ENCODE results near the gene CHST9.
"Not testable (repeated sequence)": the region's sequence is repeated elsewhere in the genome, so short reads cannot be mapped to it uniquely, and the experiment has no call there.

Gene CHST9

DNA sequence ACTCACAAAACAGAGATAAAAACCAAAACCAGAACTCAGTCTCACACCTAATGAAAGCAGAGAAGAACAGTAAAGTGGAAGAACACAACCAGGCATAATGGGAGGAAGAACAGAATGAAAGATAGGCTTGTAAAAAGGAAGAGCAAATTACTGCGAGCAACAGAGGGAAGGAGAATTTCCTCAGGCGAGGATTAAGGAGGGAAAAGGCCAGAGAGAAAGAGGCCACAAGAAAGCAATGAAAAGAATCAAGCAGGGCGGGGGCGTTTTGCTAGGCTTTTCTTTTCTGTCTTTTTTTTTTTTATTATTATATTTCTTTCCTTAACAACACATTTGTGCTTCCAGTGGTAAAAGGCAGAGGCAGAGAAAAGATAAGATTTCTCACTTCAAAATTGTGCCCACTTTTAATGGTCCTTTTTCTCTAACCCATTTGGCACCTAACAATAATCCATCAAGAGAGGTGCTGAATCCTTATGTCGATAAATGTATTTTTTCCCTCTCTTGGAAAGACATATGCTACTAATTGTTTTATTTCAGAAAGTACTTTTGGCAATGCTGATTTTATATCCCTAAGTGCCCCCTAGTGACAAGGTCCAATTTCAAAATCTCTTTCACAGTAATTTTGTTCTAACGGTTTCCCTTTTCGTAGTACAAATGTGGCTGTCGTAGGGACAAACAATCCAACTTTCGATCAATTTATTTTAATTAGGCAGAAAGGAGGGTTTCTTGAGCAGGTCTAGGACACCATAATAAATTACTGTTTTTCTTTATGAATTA is 180.9 kb downstream of the CHST9 start:
- no peak for DNase-seq (ENCODE audit: low read depth in 2 of 2)

DNA sequence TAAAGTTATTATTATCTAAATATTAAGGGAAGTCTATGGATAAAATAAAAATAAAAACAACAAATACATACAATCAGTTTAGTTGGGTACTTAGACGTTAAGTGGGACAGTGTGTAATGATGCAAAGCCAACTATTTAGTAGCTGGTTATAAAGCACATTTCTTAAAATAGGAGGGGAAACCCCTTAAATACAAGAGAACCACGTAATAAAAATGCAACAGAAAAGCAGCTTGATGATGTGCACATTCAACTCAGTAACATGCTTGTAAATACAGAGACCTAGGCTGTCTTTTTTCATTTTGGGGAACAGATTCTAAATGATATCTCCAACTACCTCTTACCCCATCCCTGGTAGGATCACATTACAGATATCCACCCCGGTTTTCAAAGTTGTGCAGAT is 185.3 kb downstream of the CHST9 start:
- DNase-seq (ENCODE audit: low read depth in 2 of 2) = no peak

- no peak for DNase-seq (ENCODE audit: low read depth in 2 of 2)
Measured at GRCh38 chr18:26993568-26993967, 191.5 kb downstream of the CHST9 start.

DNA sequence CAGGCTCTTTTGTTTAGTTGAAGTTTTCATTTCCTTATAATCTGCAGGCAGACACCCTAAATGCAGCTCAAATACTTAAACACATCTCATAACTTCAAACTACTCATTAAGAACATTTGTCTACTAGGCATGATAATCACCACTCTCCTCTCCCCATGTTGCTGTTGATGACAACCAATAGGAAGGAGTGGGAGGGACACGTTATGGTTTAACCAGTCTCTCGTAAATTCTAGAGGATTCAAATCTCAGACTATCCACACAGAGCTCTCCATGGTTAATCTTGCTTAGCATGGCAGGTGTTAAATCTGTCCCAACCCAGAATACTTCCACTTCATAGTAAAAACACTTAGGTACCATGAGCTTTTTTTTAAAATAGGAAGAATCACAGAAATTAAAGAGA is 192.2 kb downstream of the CHST9 start:
- no peak for DNase-seq (ENCODE audit: low read depth in 2 of 2)

DNA sequence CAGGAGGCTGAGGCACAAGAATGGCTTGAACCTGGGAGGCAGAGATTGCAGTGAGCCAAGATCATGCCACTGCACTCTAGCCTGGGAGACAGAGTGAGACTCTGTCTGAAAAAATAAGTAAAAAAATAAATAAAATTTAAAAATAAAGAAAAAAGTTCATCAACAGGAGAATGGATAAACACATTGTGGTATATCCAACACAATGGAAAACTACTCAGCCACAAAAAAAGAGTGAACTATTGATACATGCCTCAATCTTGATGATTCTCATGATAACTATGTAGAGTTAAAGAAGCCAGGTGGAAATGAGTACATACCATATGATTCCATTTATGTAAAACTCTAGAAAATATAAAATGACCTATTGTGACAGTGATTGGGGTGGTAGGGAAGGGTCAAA is 195.3 kb downstream of the CHST9 start:
- DNase-seq (ENCODE audit: low read depth in 2 of 2) = no peak

GRCh38 chr18:26981360-26982082 is 203.6 kb downstream of the CHST9 start:
- DNase-seq (ENCODE audit: low read depth in 2 of 2) = no peak

GRCh38 chr18:26978812-26979341 is 206.2 kb downstream of the CHST9 start:
- DNase-seq (ENCODE audit: low read depth in 2 of 2) = no peak

DNA sequence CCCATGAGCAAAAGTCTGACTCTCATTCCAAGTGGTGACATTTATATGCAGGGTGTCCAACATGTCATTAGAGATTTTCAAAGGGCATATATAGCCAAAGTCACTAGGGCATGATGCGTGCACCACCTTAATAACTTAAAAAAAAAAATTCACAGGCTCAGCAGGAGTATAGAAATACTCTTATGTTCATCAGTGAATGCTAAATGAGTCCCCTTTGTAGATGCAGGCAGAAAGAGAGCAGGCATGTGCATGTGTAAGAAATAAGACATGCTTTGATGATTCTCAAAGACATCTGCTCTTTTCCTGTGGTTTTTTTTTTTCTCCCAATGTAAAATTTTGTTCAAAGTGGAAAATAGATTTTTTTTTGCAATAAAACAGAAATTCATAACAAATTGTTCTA is 207.3 kb downstream of the CHST9 start:
- no peak for DNase-seq (ENCODE audit: low read depth in 2 of 2)

- no peak for DNase-seq (ENCODE audit: low read depth in 2 of 2)
Measured at GRCh38 chr18:26976206-26976605, 208.9 kb downstream of the CHST9 start.

DNA sequence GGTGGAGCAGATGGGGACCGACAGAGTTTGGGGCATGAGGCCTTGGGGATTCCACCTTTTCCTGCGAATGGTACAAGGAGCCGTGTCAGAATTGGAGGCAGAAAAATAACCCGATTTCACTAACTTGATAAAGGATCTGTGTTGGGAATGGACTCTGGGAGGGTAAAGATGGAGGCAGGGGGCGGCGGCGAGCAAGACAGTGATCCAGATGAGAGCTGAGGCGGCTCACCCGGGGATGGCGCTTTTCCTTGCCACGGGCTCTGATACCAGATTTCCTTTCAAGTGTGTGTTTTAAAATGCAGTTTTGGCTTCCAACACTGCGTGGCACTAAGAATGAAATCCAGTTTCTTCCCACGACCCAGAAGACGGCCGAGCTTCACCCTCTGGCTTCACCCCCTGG is 212.6 kb downstream of the CHST9 start:
- DNase-seq (ENCODE audit: low read depth in 2 of 2) = not testable (repeated sequence)

- DNase-seq (ENCODE audit: low read depth in 2 of 2) = no peak
Measured at GRCh38 chr18:26971409-26971808, 213.7 kb downstream of the CHST9 start.

- DNase-seq (ENCODE audit: low read depth in 2 of 2) = no peak
Measured at GRCh38 chr18:26970637-26971036, 214.5 kb downstream of the CHST9 start.

- DNase-seq (ENCODE audit: low read depth in 2 of 2) = no peak
Measured at GRCh38 chr18:26965206-26965605, 219.9 kb downstream of the CHST9 start.

- DNase-seq (ENCODE audit: low read depth in 2 of 2) = no peak
Measured at GRCh38 chr18:26963292-26963691, 221.8 kb downstream of the CHST9 start.

DNA sequence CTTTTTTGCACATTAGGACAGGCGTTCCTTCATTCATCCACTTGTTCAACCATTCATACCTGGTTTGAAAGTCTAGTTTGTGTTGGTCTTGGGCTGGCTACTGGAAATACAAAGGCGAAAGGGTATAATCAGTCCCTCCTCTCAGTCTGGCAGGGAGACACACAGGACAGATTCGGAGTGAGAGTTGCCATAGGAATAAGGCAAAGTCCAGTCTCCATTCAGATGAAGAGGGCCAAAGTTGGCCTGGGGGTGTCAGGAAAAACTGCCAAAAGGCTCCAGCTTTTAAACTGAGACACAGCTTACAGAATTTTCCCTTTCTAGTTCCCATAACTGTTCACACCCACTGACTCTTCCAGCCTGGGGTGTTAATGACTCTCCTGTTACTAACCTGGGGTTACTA is 223.3 kb downstream of the CHST9 start:
- DNase-seq (ENCODE audit: low read depth in 2 of 2) = no peak

- no peak for DNase-seq (ENCODE audit: low read depth in 2 of 2)
Measured at GRCh38 chr18:26960911-26961310, 224.2 kb downstream of the CHST9 start.

- no peak for DNase-seq (ENCODE audit: low read depth in 2 of 2)
Measured at GRCh38 chr18:26956863-26957262, 228.2 kb downstream of the CHST9 start.

DNA sequence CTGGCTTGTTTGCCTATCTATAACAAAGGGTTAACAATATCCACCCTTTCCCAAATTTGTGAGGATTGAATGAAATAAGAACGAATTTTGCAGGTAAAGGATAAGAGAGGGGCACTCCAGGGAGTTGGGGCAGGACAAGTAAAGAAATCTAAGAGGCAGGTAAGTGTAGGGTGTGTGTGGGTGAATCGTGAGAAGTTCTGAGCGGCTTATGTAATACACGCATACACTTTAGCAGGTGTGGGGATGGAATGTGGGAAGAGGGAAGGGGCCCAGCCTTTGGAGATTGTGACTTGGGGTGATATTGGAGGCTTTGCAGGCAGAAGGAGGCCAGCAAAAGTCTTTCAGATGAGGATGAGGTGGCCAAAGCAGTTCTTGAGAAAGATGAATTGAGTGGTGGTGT is 236.4 kb downstream of the CHST9 start:
- DNase-seq (ENCODE audit: low read depth in 2 of 2) = no peak

GRCh38 chr18:26943906-26944305 is 241.2 kb downstream of the CHST9 start:
- no peak for DNase-seq (ENCODE audit: low read depth in 2 of 2)

GRCh38 chr18:26941584-26941983 is 243.5 kb downstream of the CHST9 start:
- no peak for DNase-seq (ENCODE audit: low read depth in 2 of 2)

DNA sequence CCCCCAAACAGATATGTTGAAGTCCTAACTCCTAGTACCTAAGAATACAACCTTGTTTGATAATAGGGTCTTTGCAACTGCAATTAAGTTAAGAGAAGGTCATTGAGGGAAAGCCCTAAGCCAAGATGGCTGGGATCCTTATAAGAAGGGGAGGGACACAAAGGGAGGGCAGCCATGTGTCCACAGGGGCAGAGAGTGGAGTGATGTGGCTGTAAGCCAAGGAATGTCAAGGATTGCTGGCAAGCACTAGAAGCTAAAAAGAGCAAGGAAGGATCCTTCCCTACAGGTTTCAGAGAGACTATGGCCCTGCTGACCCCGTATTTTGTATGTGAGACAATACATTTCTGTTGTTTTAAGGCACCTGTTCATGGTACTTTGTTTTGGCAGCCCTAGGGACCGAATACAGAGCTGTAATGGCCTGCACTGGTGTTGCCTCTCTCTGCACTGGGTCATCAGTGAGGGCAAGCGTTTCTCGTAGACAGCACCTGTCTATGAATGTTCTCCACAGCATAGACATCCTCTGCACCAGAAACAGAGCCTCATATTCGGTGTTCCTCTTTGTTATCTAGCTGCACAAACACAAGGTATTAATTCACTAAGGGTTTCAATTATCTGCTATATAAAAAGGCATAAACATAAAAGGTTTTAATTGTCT is 244.2 kb downstream of the CHST9 start:
- no peak for DNase-seq (ENCODE audit: low read depth in 2 of 2)

- DNase-seq (ENCODE audit: low read depth in 2 of 2) = no peak
Measured at GRCh38 chr18:26931659-26932058, 253.4 kb downstream of the CHST9 start.

- DNase-seq (ENCODE audit: low read depth in 2 of 2) = no peak
Measured at GRCh38 chr18:26930630-26931029, 254.5 kb downstream of the CHST9 start.

All from stimulated activated CD8-positive, alpha-beta memory T cell treated with anti-CD3 and anti-CD28 coated beads, Interleukin-15, amount 100 ng/mL, for 4 hours (primary cell).